Neuronal stem cell (in vitro differentiated cells): ENCODE results near the gene EFHD1.

Experiments
- DNase-seq: peaks from one replicate; pipeline ENCODE4 v3.0.0-alpha.2; 2013; ENCODE audit warnings: low spot score
- H2AFZ ChIP-seq: one replicate; pipeline ENCODE4 v1.6.1; 2013; ENCODE audit warnings: mild to moderate bottlenecking, low read length, inconsistent platforms
- H2AK5ac ChIP-seq: 2 replicates; pipeline ENCODE4 v1.6.1; 2013; ENCODE audit warnings: low read depth, mild to moderate bottlenecking, inconsistent platforms, low read length, moderate library complexity, mixed read lengths
- H2BK120ac ChIP-seq: 2 replicates; pipeline ENCODE4 v1.6.1; 2013; ENCODE audit warnings: low read depth, mild to moderate bottlenecking, inconsistent platforms, low read length, moderate library complexity, mixed read lengths
- H2BK12ac ChIP-seq: one replicate; pipeline ENCODE4 v1.6.1; 2013; ENCODE audit warnings: low read length, inconsistent platforms
- H2BK15ac ChIP-seq: 2 replicates; pipeline ENCODE4 v1.6.1; 2013; ENCODE audit warnings: mild to moderate bottlenecking, low read length, inconsistent platforms, mixed read lengths
- H2BK5ac ChIP-seq: one replicate; pipeline ENCODE4 v1.6.1; 2013; ENCODE audit warnings: inconsistent platforms, mild to moderate bottlenecking, low read length, moderate library complexity
- H3K14ac ChIP-seq: one replicate; pipeline ENCODE4 v1.6.1; 2013; ENCODE audit warnings: low read length, inconsistent platforms
- H3K18ac ChIP-seq: 2 replicates; pipeline ENCODE4 v1.6.1; 2013; ENCODE audit warnings: low read length, inconsistent platforms
- H3K23ac ChIP-seq: 2 replicates; pipeline ENCODE4 v1.6.1; 2013; ENCODE audit warnings: low read depth, mild to moderate bottlenecking, mixed read lengths, low read length, inconsistent platforms; ENCODE audit not compliant: poor library complexity
- H3K27ac ChIP-seq: replicated peaks from 3 replicates; pipeline ENCODE4 v1.5.1; 2013; ENCODE audit warnings: low read length, inconsistent platforms
- H3K27me3 ChIP-seq, 3 experiments: 2 replicates each; pipeline ENCODE4 v1.6.1; 2013; ENCODE audit warnings: low read length in 3 of 3, mild to moderate bottlenecking in 2 of 3, inconsistent platforms in 1 of 3, low read depth in 1 of 3, mixed read lengths in 1 of 3, moderate library complexity in 1 of 3; ENCODE audit not compliant: control insufficient read depth in 3 of 3, insufficient read depth in 3 of 3
- H3K36me3 ChIP-seq, 2 donors: replicated peaks in 1 of 2; 2 replicates each; pipeline ENCODE4 v1.6.1; 2013; ENCODE audit warnings: low read length in 2 of 2; ENCODE audit not compliant: control insufficient read depth in 2 of 2, insufficient read depth in 2 of 2
- H3K4ac ChIP-seq: 2 replicates; pipeline ENCODE4 v1.6.1; 2013; ENCODE audit warnings: inconsistent platforms, mild to moderate bottlenecking, low read length, moderate library complexity
- H3K4me1 ChIP-seq, 2 donors: 1 replicate in 1 of 2; 2 replicates in 1 of 2; pipeline ENCODE4 v1.6.1; 2013; ENCODE audit warnings: low read length in 2 of 2, low read depth in 1 of 2; ENCODE audit not compliant: control insufficient read depth in 2 of 2, insufficient read depth in 1 of 2
- H3K4me2 ChIP-seq: one replicate; pipeline ENCODE4 v1.6.1; 2013; ENCODE audit warnings: mild to moderate bottlenecking, low read length, inconsistent platforms; ENCODE audit not compliant: insufficient read depth, poor library complexity, severe bottlenecking
- H3K4me3 ChIP-seq, 2 donors: 2 replicates each; pipeline ENCODE4 v1.5.1; 2013; ENCODE audit warnings: low read length in 2 of 2, mild to moderate bottlenecking in 2 of 2, inconsistent platforms in 1 of 2, moderate library complexity in 1 of 2
- H3K79me1 ChIP-seq: one replicate; pipeline ENCODE4 v1.6.1; 2013; ENCODE audit warnings: low read depth, mild to moderate bottlenecking, inconsistent platforms, low read length, moderate library complexity
- H3K9ac ChIP-seq: one replicate; pipeline ENCODE4 v1.6.1; 2013; ENCODE audit warnings: mild to moderate bottlenecking, low read depth, low read length, inconsistent platforms; ENCODE audit not compliant: poor library complexity
- H3K9me3 ChIP-seq, 2 donors: replicated peaks in 1 of 2; 2 replicates each; pipeline versions ENCODE3 to v1.6.1; 2013; ENCODE audit warnings: low read length in 2 of 2, mild to moderate bottlenecking in 2 of 2, inconsistent platforms in 1 of 2, low read depth in 1 of 2, mixed read lengths in 1 of 2, moderate library complexity in 1 of 2; ENCODE audit not compliant: control insufficient read depth in 2 of 2, insufficient read depth in 1 of 2
- H4K8ac ChIP-seq: one replicate; pipeline ENCODE4 v1.6.1; 2013; ENCODE audit warnings: low read depth, mild to moderate bottlenecking, inconsistent platforms, low read length, moderate library complexity
- H4K91ac ChIP-seq: one replicate; pipeline ENCODE4 v1.6.1; 2013; ENCODE audit warnings: low read length, low read depth, mild to moderate bottlenecking, inconsistent platforms; ENCODE audit not compliant: poor library complexity
- WGBS, 2 donors: extraction: QIAGEN DNeasy Blood & Tissue Kit; methylation state at CpG; one replicate each; pipeline ENCODE4 v1.1.7; 2013; ENCODE audit warnings: missing lambda C conversion rate in 2 of 2, mixed read lengths in 1 of 2; ENCODE audit not compliant: insufficient read length in 2 of 2, insufficient replicate concordance in 1 of 2; ENCODE audit errors: extremely low coverage in 2 of 2; 5-methylcytosine and 5-hydroxymethylcytosine counted together

Gene EFHD1

DNA sequence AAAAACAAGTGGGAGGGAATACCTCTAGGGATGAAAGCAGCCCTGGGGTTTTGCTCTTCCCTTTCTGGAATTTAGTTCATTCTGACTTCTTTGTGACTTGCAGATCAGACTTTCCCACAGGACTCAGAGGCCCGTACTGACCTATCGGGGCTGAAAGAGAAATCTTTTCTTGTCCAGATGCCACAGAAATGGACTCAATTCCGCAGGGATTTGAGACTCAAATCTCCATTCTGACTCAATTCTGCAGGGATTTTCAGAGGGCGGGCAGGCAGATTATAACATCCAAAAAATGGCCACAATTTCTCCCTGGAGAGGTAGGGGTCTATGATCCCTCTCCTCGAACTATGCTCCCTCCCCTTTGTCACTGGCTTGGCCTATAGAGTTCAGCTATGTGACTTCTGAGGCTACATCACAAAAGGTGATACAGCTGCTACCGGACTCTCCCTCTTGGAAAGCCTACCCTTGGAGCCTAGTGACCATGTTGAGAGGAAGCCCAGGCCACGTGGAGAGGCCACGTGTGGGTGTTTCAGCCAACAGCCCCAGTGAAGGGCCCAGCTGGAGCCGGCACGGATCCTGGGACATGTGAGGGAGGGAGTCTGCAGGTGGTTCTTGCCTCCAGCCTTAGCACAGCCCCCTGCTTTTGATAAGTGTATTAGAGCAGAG lies 4.8 kb upstream of the EFHD1 start:
- H4K91ac ChIP-seq = no peak overlapping the region
- WGBS, 2 donors = no CpG with 5 or more reads among the region's 10 CpGs

DNA sequence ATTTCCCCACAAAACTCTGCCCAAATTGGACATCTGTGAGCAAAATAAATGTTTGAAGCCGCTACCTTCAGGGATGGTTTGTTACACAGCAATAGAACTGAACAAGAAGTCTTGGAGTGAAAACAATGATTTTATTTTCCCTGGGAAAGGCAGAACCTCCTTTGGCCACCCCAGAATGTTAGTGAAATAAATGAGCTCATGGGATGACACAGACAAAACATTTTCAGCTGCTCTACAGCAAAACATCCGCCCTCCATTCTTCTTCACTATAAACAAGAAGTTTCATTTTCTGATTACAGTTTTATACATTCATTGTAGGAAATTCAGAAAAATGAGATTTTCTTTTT lies 4.3 kb upstream of the EFHD1 start:
- no peaks in the 10 kb centered on the region for H3K9me3 ChIP-seq
- H3K14ac ChIP-seq = no peak overlapping the region
- peaks cover 2 to 38% (median 17%) of the 10 kb centered on the region in 3 experiments for H3K27me3 ChIP-seq
- no peak overlapping the region for H2BK5ac ChIP-seq
- no peak overlapping the region for H3K27ac ChIP-seq
- peak overlapping the region; percentile 58 for H2AFZ ChIP-seq
- no peak overlapping the region for H3K4me3 ChIP-seq
- no peak overlapping the region for H2BK12ac ChIP-seq
- WGBS, 2 donors = no CpG with 5 or more reads among the region's 2 CpGs
- no peaks in the 10 kb centered on the region for H3K36me3 ChIP-seq
- no peak overlapping the region for H3K18ac ChIP-seq
- no peak overlapping the region for H2BK120ac ChIP-seq
- no peak overlapping the region for H2BK15ac ChIP-seq
- H3K4ac ChIP-seq = no peak overlapping the region
- no peak overlapping the region for H4K8ac ChIP-seq
- no peak for DNase-seq
- H3K79me1 ChIP-seq = no peaks in the 10 kb centered on the region
- no peak overlapping the region for H2AK5ac ChIP-seq
- H3K4me1 ChIP-seq = peaks cover 6 to 8% of the 10 kb centered on the region in 2 donors
- no peak overlapping the region for H3K9ac ChIP-seq
- H3K4me2 ChIP-seq = no peak overlapping the region
- no peak overlapping the region for H3K23ac ChIP-seq
- H4K91ac ChIP-seq = no peak overlapping the region

More for the DNA sequence above, 4.8 kb upstream of the EFHD1 start:
- H2AFZ ChIP-seq = peak overlapping the region; percentile 58
- peak overlapping the region; percentile 26 for H3K27ac ChIP-seq
- no peak overlapping the region for H3K14ac ChIP-seq
- peaks cover 2 to 39% (median 13%) of the 10 kb centered on the region in 3 experiments for H3K27me3 ChIP-seq
- DNase-seq = no peak
- H3K18ac ChIP-seq = peak overlapping the region; percentile 93
- no peak overlapping the region for H4K8ac ChIP-seq
- H3K4me2 ChIP-seq = no peak overlapping the region
- H2AK5ac ChIP-seq = no peak overlapping the region
- H3K23ac ChIP-seq = no peak overlapping the region
- H3K4ac ChIP-seq = no peak overlapping the region
- H3K36me3 ChIP-seq = no peaks in the 10 kb centered on the region
- no peak overlapping the region for H2BK12ac ChIP-seq
- H3K4me3 ChIP-seq = no peak overlapping the region
- H2BK15ac ChIP-seq = no peak overlapping the region
- H2BK120ac ChIP-seq = no peak overlapping the region
- H3K9me3 ChIP-seq = no peaks in the 10 kb centered on the region
- no peak overlapping the region for H3K9ac ChIP-seq
- H3K79me1 ChIP-seq = no peaks in the 10 kb centered on the region
- H3K4me1 ChIP-seq = peaks cover 5 to 6% of the 10 kb centered on the region in 2 donors
- H2BK5ac ChIP-seq = no peak overlapping the region

DNA sequence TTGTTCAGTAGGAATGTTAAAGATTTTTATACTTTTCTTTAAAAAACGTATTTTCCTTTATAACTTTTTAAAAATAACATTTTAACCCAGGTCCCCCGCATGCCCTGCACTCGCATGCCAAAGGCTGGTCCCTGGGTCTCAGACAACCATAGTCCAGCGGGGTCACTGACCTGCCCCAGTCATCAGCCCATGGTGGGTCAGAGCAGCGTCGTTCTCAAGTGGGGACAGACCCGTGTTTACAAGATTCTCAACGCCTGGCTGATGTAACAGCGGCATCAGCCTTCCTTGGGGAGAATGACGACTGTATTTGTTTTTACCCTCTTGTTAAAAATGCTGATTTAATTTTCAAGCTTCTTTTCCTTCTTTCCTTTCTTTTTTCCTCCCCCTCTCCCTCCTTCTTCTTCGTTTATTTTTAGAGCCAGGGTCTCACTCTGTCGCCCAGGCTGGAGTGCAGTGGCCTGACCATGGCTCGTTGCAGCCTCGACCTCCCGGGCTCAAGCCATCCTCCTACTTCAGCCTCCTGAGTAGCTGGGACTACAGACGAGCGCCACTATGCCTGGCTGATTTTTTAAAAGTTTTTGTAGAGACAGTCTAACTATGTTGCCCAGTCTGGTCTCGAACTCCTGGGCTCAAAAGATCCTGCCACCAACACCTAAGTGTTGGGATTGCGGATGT lies 1.0 kb upstream of the EFHD1 start:
- no peak overlapping the region for H2BK5ac ChIP-seq
- no peak for DNase-seq
- H3K4me2 ChIP-seq = peak overlapping the region; percentile 98
- H3K27me3 ChIP-seq = peaks cover 2 to 49% (median 35%) of the 10 kb centered on the region in 3 experiments
- peak overlapping the region; percentile 96 for H2BK15ac ChIP-seq
- no CpG with 5 or more reads among the region's 19 CpGs for WGBS, 2 donors
- no peak overlapping the region for H2AK5ac ChIP-seq
- no peak overlapping the region for H3K18ac ChIP-seq
- no peak overlapping the region for H2BK12ac ChIP-seq
- H2AFZ ChIP-seq = peak overlapping the region; percentile 98
- H2BK120ac ChIP-seq = no peak overlapping the region
- H4K8ac ChIP-seq = no peak overlapping the region
- no peak overlapping the region for H3K23ac ChIP-seq
- no peak overlapping the region for H3K9ac ChIP-seq
- H3K36me3 ChIP-seq = no peaks in the 10 kb centered on the region
- H3K4ac ChIP-seq = no peak overlapping the region
- no peaks in the 10 kb centered on the region for H3K79me1 ChIP-seq
- H3K9me3 ChIP-seq = no peaks in the 10 kb centered on the region
- no peak overlapping the region for H4K91ac ChIP-seq
- H3K27ac ChIP-seq = no peak overlapping the region
- no peak overlapping the region for H3K14ac ChIP-seq
- H3K4me1 ChIP-seq = peaks cover 6 to 10% of the 10 kb centered on the region in 2 donors
- peak overlapping the region in 1 of 2 donors; percentile 65 for H3K4me3 ChIP-seq

DNA sequence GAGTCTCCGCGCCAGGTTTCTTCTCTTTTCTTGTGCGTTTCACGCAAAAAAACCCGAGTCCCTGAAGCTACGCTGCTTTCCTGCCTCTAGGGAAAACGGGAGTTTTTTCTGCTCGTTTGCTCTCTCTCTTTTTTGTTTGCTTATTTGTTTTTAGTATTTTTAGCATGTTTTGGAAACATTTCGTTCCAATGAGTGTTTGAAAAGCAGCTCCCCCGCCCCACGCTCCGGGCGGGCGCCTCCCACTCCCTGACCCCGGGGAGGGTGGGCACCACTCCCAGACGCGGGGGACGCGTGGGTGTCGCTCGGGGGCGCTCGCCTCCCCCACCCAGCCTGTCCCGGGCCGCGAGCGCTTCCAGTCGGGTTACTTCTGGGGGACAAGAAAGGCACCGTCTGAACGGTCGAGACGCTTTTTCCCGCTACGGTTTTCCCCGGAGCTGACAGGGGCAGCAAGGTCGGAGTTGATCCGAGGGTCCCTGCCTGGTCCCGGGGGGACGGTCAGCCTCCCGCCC lies 446 bp upstream of the EFHD1 start:
- no CpG with 5 or more reads among the region's 40 CpGs for WGBS, 2 donors
- Histone ChIP-seq H2BK15ac (peak overlapping the region; percentile 96), H3K9me3 (no peaks in the 10 kb centered on the region), H3K4me1 (peaks cover 6 to 10% of the 10 kb centered on the region in 2 donors), H2BK5ac (no peak overlapping the region), H2AK5ac (no peak overlapping the region), H3K36me3 (no peaks in the 10 kb centered on the region), H2BK12ac (no peak overlapping the region), H3K4me2 (peak overlapping the region; percentile 98), H3K27me3 (peaks cover 2 to 54% (median 35%) of the 10 kb centered on the region in 3 experiments), H3K4me3 (peak overlapping the region; percentile 65 to 90), H2BK120ac (peak overlapping the region; percentile 82), H4K8ac (no peak overlapping the region), H2AFZ (peak overlapping the region; percentile 98), H3K79me1 (no peaks in the 10 kb centered on the region), H4K91ac (no peak overlapping the region), H3K27ac (no peak overlapping the region), H3K23ac (no peak overlapping the region), H3K18ac (peak overlapping the region; percentile 86), H3K4ac (peak overlapping the region; percentile 46), H3K9ac (peak overlapping the region; percentile 67), H3K14ac (no peak overlapping the region)
- DNase-seq = no peak
